Hepatocyte (in vitro differentiated cells): ENCODE data around the gene PCDHGC5. TPM values are rescaled to one million over a fixed set of nuclear protein-coding genes. Genes with fewer than 3 reads are reported as not detected.

Experiments
- DNase-seq: peaks from one replicate; pipeline ENCODE4 v3.0.0-alpha.2; 2016; ENCODE audit warnings: low spot score
- H2AFZ ChIP-seq: fragments of 200-600 bp; sonication (generic); 2 replicates; pipeline ENCODE4 v1.6.0; 2016; ENCODE audit warnings: antibody characterized with exemption, mild to moderate bottlenecking
- H3K27ac ChIP-seq: fragments of 200-600 bp; sonication (generic); 2 replicates; pipeline ENCODE4 v1.5.1; 2016; ENCODE audit warnings: mild to moderate bottlenecking
- H3K27me3 ChIP-seq: fragments of 200-600 bp; sonication (generic); 2 replicates; pipeline ENCODE4 v1.6.1; 2016
- H3K36me3 ChIP-seq: fragments of 200-600 bp; sonication (generic); replicated peaks from 2 replicates; pipeline ENCODE4 v1.5.1; 2016; ENCODE audit warnings: low read depth; ENCODE audit not compliant: insufficient read depth
- H3K4me1 ChIP-seq: fragments of 200-600 bp; sonication (generic); 2 replicates; pipeline ENCODE4 v1.5.1; 2016; ENCODE audit warnings: mild to moderate bottlenecking, moderate library complexity; ENCODE audit not compliant: insufficient read depth
- H3K4me2 ChIP-seq: fragments of 200-600 bp; sonication (generic); 2 replicates; pipeline ENCODE4 v1.6.0; 2016
- H3K4me3 ChIP-seq: fragments of 200-600 bp; sonication (generic); 2 replicates; pipeline ENCODE4 v1.5.1; 2016; ENCODE audit warnings: mild to moderate bottlenecking
- H3K79me2 ChIP-seq: fragments of 200-600 bp; sonication (generic); 2 replicates; pipeline ENCODE4 v1.6.0; 2017; ENCODE audit warnings: mild to moderate bottlenecking
- H3K9me2 ChIP-seq: fragments of 200-600 bp; sonication (generic); replicated peaks from 2 replicates; pipeline ENCODE4 v1.6.0; 2017; ENCODE audit warnings: mild to moderate bottlenecking; ENCODE audit not compliant: insufficient read depth
- H3K9me3 ChIP-seq: fragments of 200-600 bp; sonication (generic); 2 replicates; pipeline ENCODE4 v1.5.1; 2016; ENCODE audit warnings: low read depth, mild to moderate bottlenecking
- H4K20me1 ChIP-seq: fragments of 200-600 bp; sonication (generic); 2 replicates; pipeline ENCODE4 v1.6.0; 2016; ENCODE audit warnings: mild to moderate bottlenecking; ENCODE audit not compliant: insufficient read depth, poor library complexity, severe bottlenecking
- EZH2 ChIP-seq: fragments of 200-600 bp; sonication (generic); IDR thresholded peaks from 2 replicates; pipeline ENCODE4 v1.6.1; 2016; ENCODE audit warnings: antibody characterized with exemption, mild to moderate bottlenecking, borderline replicate concordance
- EZH2phosphoT487 ChIP-seq: fragments of 200-600 bp; sonication (generic); IDR thresholded peaks from one replicate; pipeline ENCODE4 v1.6.1; 2018; ENCODE audit warnings: antibody characterized with exemption, mild to moderate bottlenecking, low read depth, moderate library complexity; ENCODE audit not compliant: unreplicated experiment, severe bottlenecking
- WGBS: methylation state at CpG from one replicate; pipeline ENCODE4 v1.1.6; 2016; ENCODE audit warnings: low lambda C conversion rate; ENCODE audit errors: missing lambda C conversion rate; 5-methylcytosine and 5-hydroxymethylcytosine counted together
- polyA plus RNA-seq: library from polyadenylated mRNA; unstranded; fragments of >200 nt; fragmentation: Nextera tagmentation; extraction: Ambion mirVana; gene quantifications from 2 replicates; pipeline ENCODE4 v1.2.1, GENCODE V29; 2016
- total RNA-seq: library from RNA; depleted of rRNA; stranded (reverse); fragments of >200 nt; gene quantifications from 2 replicates; pipeline ENCODE4 v1.2.3, GENCODE V29; 2014
- TF ChIP-seq, protein P1 (sequence below): fragments of 200-600 bp; sonication (generic); IDR thresholded peaks from 2 replicates; pipeline ENCODE4 v1.5.1; 2016; ENCODE audit warnings: antibody characterized with exemption, mild to moderate bottlenecking; ENCODE audit not compliant: poor library complexity

PCDHGC5 gene
- total and polyA plus RNA-seq, 2 experiments from 2014 or later, result 0.16 to 1.1 TPM

DNA sequence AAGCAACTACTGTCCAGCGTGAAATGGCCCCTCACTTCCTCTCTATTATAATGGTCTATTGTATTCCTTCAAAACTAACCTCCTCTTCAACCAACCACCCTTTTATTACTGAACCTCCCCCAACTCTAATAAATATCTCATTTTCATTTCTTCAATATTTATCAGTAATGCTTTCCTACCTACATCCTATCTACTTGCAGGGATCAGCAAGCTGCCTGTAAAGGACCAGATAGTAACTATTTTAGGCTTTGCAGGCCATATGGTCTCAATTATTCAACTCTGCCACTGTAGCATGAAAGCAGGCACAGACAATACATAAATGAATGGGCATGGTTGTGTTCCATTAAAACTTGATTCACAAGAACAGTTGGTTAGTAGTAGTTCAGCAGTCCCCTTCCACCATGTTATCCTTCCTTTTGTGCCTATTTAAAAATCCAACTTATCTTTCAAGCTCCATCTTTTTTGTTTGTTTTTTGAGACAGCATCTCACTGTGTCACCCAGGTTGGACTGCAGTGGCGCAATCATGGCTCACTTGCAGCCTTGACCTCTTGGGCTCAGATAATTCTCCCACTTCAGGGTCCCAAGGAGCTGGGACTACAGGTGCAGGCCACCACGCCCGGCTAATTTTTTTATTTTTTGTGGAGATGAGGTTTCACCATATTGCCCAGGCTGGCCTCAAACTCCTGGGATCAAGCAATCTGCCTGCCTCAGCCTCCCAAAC lies 45.8 kb downstream of the PCDHGC5 start:
- H3K9me3 ChIP-seq, result no peaks in the 10 kb centered on the region
- H4K20me1 ChIP-seq, result no peaks in the 10 kb centered on the region
- H2AFZ ChIP-seq, result no peak overlapping the region
- no peak overlapping the region for H3K27ac ChIP-seq
- no peaks in the 10 kb centered on the region for H3K36me3 ChIP-seq
- H3K79me2 ChIP-seq, result no peaks in the 10 kb centered on the region
- no peaks in the 10 kb centered on the region for H3K9me2 ChIP-seq
- H3K27me3 ChIP-seq, result no peaks in the 10 kb centered on the region
- H3K4me3 ChIP-seq, result no peak overlapping the region
- DNase-seq, result no peak
- H3K4me1 ChIP-seq, result no peaks in the 10 kb centered on the region
- no peak for TF ChIP-seq EZH2phosphoT487
- TF ChIP-seq, protein P1, sequence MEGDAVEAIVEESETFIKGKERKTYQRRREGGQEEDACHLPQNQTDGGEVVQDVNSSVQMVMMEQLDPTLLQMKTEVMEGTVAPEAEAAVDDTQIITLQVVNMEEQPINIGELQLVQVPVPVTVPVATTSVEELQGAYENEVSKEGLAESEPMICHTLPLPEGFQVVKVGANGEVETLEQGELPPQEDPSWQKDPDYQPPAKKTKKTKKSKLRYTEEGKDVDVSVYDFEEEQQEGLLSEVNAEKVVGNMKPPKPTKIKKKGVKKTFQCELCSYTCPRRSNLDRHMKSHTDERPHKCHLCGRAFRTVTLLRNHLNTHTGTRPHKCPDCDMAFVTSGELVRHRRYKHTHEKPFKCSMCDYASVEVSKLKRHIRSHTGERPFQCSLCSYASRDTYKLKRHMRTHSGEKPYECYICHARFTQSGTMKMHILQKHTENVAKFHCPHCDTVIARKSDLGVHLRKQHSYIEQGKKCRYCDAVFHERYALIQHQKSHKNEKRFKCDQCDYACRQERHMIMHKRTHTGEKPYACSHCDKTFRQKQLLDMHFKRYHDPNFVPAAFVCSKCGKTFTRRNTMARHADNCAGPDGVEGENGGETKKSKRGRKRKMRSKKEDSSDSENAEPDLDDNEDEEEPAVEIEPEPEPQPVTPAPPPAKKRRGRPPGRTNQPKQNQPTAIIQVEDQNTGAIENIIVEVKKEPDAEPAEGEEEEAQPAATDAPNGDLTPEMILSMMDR, result no peak
- TF ChIP-seq EZH2, result no peak
- no peak overlapping the region for H3K4me2 ChIP-seq
- 88% methylated on average over 4 of the region's 4 CpGs for WGBS

Other genes starting within 250 kb of the PCDHGC5 start
- gene PCDHB15, start 243.7 kb upstream of the PCDHGC5 start, total RNA-seq, result 1.8 and 3.3 TPM in 2 replicates
- gene PCDHB15, start 243.7 kb upstream of the PCDHGC5 start, polyA plus RNA-seq, result 2.0 and 2.6 TPM in 2 replicates
- gene SLC25A2, start 185.0 kb upstream of the PCDHGC5 start, total RNA-seq, result 0.50 and 1.7 TPM in 2 replicates
- gene SLC25A2, start 185.0 kb upstream of the PCDHGC5 start, polyA plus RNA-seq, result not detected in 2 replicates
- 85.2 and 96.9 TPM in 2 replicates for gene TAF7, start 168.3 kb upstream of the PCDHGC5 start, total RNA-seq
- gene TAF7, start 168.3 kb upstream of the PCDHGC5 start, polyA plus RNA-seq, result 103 and 107 TPM in 2 replicates
- gene PCDHGA1, start 158.6 kb upstream of the PCDHGC5 start, total RNA-seq, result 0.24 and 0.33 TPM in 2 replicates
- not detected in 2 replicates for gene PCDHGA1, start 158.6 kb upstream of the PCDHGC5 start, polyA plus RNA-seq
- 0.08 TPM in 1 of 2 replicates, not detected in the other for gene PCDHGA2, start 150.3 kb upstream of the PCDHGC5 start, total RNA-seq
- gene PCDHGA2, start 150.3 kb upstream of the PCDHGC5 start, polyA plus RNA-seq, result 0.10 TPM in 1 of 2 replicates, not detected in the other
- gene PCDHGA3, start 145.3 kb upstream of the PCDHGC5 start, total RNA-seq, result not detected in 2 replicates
- gene PCDHGA3, start 145.3 kb upstream of the PCDHGC5 start, polyA plus RNA-seq, result 0.45 TPM in 1 of 2 replicates, not detected in the other
- gene PCDHGB1, start 139.0 kb upstream of the PCDHGC5 start, total RNA-seq, result 0.24 and 0.53 TPM in 2 replicates
- 0.57 TPM in 1 of 2 replicates, not detected in the other for gene PCDHGB1, start 139.0 kb upstream of the PCDHGC5 start, polyA plus RNA-seq
- 0.17 and 0.28 TPM in 2 replicates for gene PCDHGA4, start 134.1 kb upstream of the PCDHGC5 start, total RNA-seq
- gene PCDHGA4, start 134.1 kb upstream of the PCDHGC5 start, polyA plus RNA-seq, result 0.24 TPM in 1 of 2 replicates, not detected in the other
- 0.20 and 0.33 TPM in 2 replicates for gene PCDHGB2, start 129.1 kb upstream of the PCDHGC5 start, total RNA-seq
- gene PCDHGB2, start 129.1 kb upstream of the PCDHGC5 start, polyA plus RNA-seq, result not detected in 2 replicates
- gene PCDHGA5, start 124.9 kb upstream of the PCDHGC5 start, total RNA-seq, result 0.03 and 0.20 TPM in 2 replicates
- gene PCDHGA5, start 124.9 kb upstream of the PCDHGC5 start, polyA plus RNA-seq, result not detected in 2 replicates
- not detected in 2 replicates for gene PCDHGB3, start 118.8 kb upstream of the PCDHGC5 start, total RNA-seq
- gene PCDHGB3, start 118.8 kb upstream of the PCDHGC5 start, polyA plus RNA-seq, result not detected in 2 replicates
- 0.12 TPM in 1 of 2 replicates, not detected in the other for gene PCDHGA6, start 115.2 kb upstream of the PCDHGC5 start, total RNA-seq
- gene PCDHGA6, start 115.2 kb upstream of the PCDHGC5 start, polyA plus RNA-seq, result 0.11 TPM in 1 of 2 replicates, not detected in the other
- 0.04 and 0.10 TPM in 2 replicates for gene PCDHGA7, start 106.3 kb upstream of the PCDHGC5 start, total RNA-seq
- not detected in 2 replicates for gene PCDHGA7, start 106.3 kb upstream of the PCDHGC5 start, polyA plus RNA-seq
- gene PCDHGB4, start 101.4 kb upstream of the PCDHGC5 start, total RNA-seq, result 20.0 and 20.9 TPM in 2 replicates
- gene PCDHGB4, start 101.4 kb upstream of the PCDHGC5 start, polyA plus RNA-seq, result 14.2 and 17.9 TPM in 2 replicates
- 1.00 and 1.5 TPM in 2 replicates for gene PCDHGA8, start 96.4 kb upstream of the PCDHGC5 start, total RNA-seq
- 0.28 and 0.53 TPM in 2 replicates for gene PCDHGA8, start 96.4 kb upstream of the PCDHGC5 start, polyA plus RNA-seq
- 0.17 and 2.0 TPM in 2 replicates for gene PCDHGB5, start 91.1 kb upstream of the PCDHGC5 start, total RNA-seq
- gene PCDHGB5, start 91.1 kb upstream of the PCDHGC5 start, polyA plus RNA-seq, result 0.09 and 0.30 TPM in 2 replicates
- 1.1 and 1.2 TPM in 2 replicates for gene PCDHGA9, start 86.3 kb upstream of the PCDHGC5 start, total RNA-seq
- gene PCDHGA9, start 86.3 kb upstream of the PCDHGC5 start, polyA plus RNA-seq, result not detected in 2 replicates
- 11.6 and 13.6 TPM in 2 replicates for gene PCDHGB6, start 81.1 kb upstream of the PCDHGC5 start, total RNA-seq
- gene PCDHGB6, start 81.1 kb upstream of the PCDHGC5 start, polyA plus RNA-seq, result 13.1 and 15.7 TPM in 2 replicates
- gene PCDHGA10, start 76.1 kb upstream of the PCDHGC5 start, total RNA-seq, result 4.5 and 6.7 TPM in 2 replicates
- gene PCDHGA10, start 76.1 kb upstream of the PCDHGC5 start, polyA plus RNA-seq, result 3.0 and 3.9 TPM in 2 replicates
- 6.9 and 8.8 TPM in 2 replicates for gene PCDHGB7, start 71.4 kb upstream of the PCDHGC5 start, total RNA-seq
- gene PCDHGB7, start 71.4 kb upstream of the PCDHGC5 start, polyA plus RNA-seq, result 6.7 and 8.4 TPM in 2 replicates
- gene PCDHGA11, start 68.0 kb upstream of the PCDHGC5 start, total RNA-seq, result 1.8 and 2.7 TPM in 2 replicates
- 1.8 TPM in 2 replicates for gene PCDHGA11, start 68.0 kb upstream of the PCDHGC5 start, polyA plus RNA-seq
- 0.70 and 0.96 TPM in 2 replicates for gene PCDHGA12, start 58.6 kb upstream of the PCDHGC5 start, total RNA-seq
- gene PCDHGA12, start 58.6 kb upstream of the PCDHGC5 start, polyA plus RNA-seq, result 0.66 and 1.1 TPM in 2 replicates
- 16.9 and 18.9 TPM in 2 replicates for gene PCDHGC3, start 13.1 kb upstream of the PCDHGC5 start, total RNA-seq
- 35.8 and 40.8 TPM in 2 replicates for gene PCDHGC3, start 13.1 kb upstream of the PCDHGC5 start, polyA plus RNA-seq
- gene PCDHGC4, start 4.1 kb upstream of the PCDHGC5 start, total RNA-seq, result 0.44 and 1.5 TPM in 2 replicates
- 0.15 and 0.35 TPM in 2 replicates for gene PCDHGC4, start 4.1 kb upstream of the PCDHGC5 start, polyA plus RNA-seq
- gene DIAPH1, start 129.9 kb downstream of the PCDHGC5 start, total RNA-seq, result 37.7 and 62.4 TPM in 2 replicates
- 56.6 and 59.0 TPM in 2 replicates for gene DIAPH1, start 129.9 kb downstream of the PCDHGC5 start, polyA plus RNA-seq
- 50.1 and 53.5 TPM in 2 replicates for gene HDAC3, start 147.8 kb downstream of the PCDHGC5 start, total RNA-seq
- gene HDAC3, start 147.8 kb downstream of the PCDHGC5 start, polyA plus RNA-seq, result 74.0 and 81.9 TPM in 2 replicates
- 7.6 and 16.9 TPM in 2 replicates for gene RELL2, start 147.9 kb downstream of the PCDHGC5 start, total RNA-seq
- 17.3 and 19.9 TPM in 2 replicates for gene RELL2, start 147.9 kb downstream of the PCDHGC5 start, polyA plus RNA-seq
- gene FCHSD1, start 162.3 kb downstream of the PCDHGC5 start, total RNA-seq, result 14.1 and 18.0 TPM in 2 replicates
- gene FCHSD1, start 162.3 kb downstream of the PCDHGC5 start, polyA plus RNA-seq, result 25.9 and 27.4 TPM in 2 replicates
- gene ARAP3, start 193.1 kb downstream of the PCDHGC5 start, total RNA-seq, result 4.9 and 5.1 TPM in 2 replicates
- 8.4 and 8.6 TPM in 2 replicates for gene ARAP3, start 193.1 kb downstream of the PCDHGC5 start, polyA plus RNA-seq